NCI-H748 treated with DMSO at 0.1 percent for 48 hours (cell line): ENCODE measurements around the gene LMO1.

Experiments
- DNase-seq: peaks from one replicate; lab custom pipeline; 2025; lab: John Stamatoyannopoulos, UW

The LMO1 gene

GRCh38 chr11:8203414-8203715, 60.3 kb downstream of the LMO1 start:
- no peak for DNase-seq

GRCh38 chr11:8202516-8203413, 60.9 kb downstream of the LMO1 start:
- no peak for DNase-seq

- no peak for DNase-seq
Measured at GRCh38 chr11:8201644-8202365, 61.9 kb downstream of the LMO1 start.

GRCh38 chr11:8199676-8200075, 64.0 kb downstream of the LMO1 start:
- no peak for DNase-seq

- DNase-seq: no peak
Measured at GRCh38 chr11:8196749-8197148, 66.9 kb downstream of the LMO1 start.

- DNase-seq: no peak
Measured at GRCh38 chr11:8194956-8195355, 68.7 kb downstream of the LMO1 start.

GRCh38 chr11:8192896-8193209, 70.8 kb downstream of the LMO1 start:
- no peak for DNase-seq

GRCh38 chr11:8192016-8192895, 71.4 kb downstream of the LMO1 start:
- peak; percentile 36 for DNase-seq

GRCh38 chr11:8190431-8190830, 73.2 kb downstream of the LMO1 start:
- no peak for DNase-seq

GRCh38 chr11:8186429-8186828, 77.2 kb downstream of the LMO1 start:
- no peak for DNase-seq

- no peak for DNase-seq
Measured at GRCh38 chr11:8183111-8183510, 80.6 kb downstream of the LMO1 start.

GRCh38 chr11:8180469-8180868, 83.2 kb downstream of the LMO1 start:
- DNase-seq: no peak

GRCh38 chr11:8178297-8178696, 85.4 kb downstream of the LMO1 start:
- DNase-seq: no peak

GRCh38 chr11:8177136-8177535, 86.5 kb downstream of the LMO1 start:
- DNase-seq: no peak
